Chondrocyte (in vitro differentiated cells): ENCODE data around the gene C1orf216. TPM values are rescaled to one million over a fixed set of nuclear protein-coding genes. Genes with fewer than 3 reads are reported as not detected.

ENCODE experiments used
- DNase-seq: peaks from one replicate; pipeline ENCODE4 v3.0.0; 2021; ENCODE audit warnings: mixed read lengths, low spot score
- H3K27ac Mint-ChIP-seq: one replicate; pipeline ENCODE4 v1.8.0; 2021; ENCODE audit warnings: mild to moderate bottlenecking, moderate library complexity, mixed read lengths; ENCODE audit not compliant: unreplicated experiment
- H3K27me3 Mint-ChIP-seq: 2 replicates; pipeline ENCODE4 v1.8.0; 2021; ENCODE audit warnings: low read depth, mixed read lengths
- H3K36me3 Mint-ChIP-seq: 2 replicates; pipeline ENCODE4 v1.8.0; 2021; ENCODE audit warnings: low read depth, mixed read lengths
- H3K4me1 Mint-ChIP-seq: 2 replicates; pipeline ENCODE4 v1.8.0; 2021; ENCODE audit warnings: low read depth, mild to moderate bottlenecking, mixed read lengths
- H3K4me3 Mint-ChIP-seq: one replicate; pipeline ENCODE4 v1.8.0; 2021; ENCODE audit warnings: mild to moderate bottlenecking, moderate library complexity, mixed read lengths; ENCODE audit not compliant: unreplicated experiment
- H3K9me3 Mint-ChIP-seq: 2 replicates; pipeline ENCODE4 v1.8.0; 2021; ENCODE audit warnings: low read depth, mixed read lengths
- total RNA-seq: library from RNA; stranded (reverse); gene quantifications from 3 replicates; pipeline ENCODE4 v1.2.1, GENCODE V29; 2021
- TF ChIP-seq, protein P1 (sequence below): fragments of 200-600 bp; sonication (generic); IDR thresholded peaks from 2 replicates; pipeline ENCODE4 v1.5.0; 2021; ENCODE audit warnings: antibody characterized with exemption, mild to moderate bottlenecking, moderate library complexity

The C1orf216 gene
- total RNA-seq, 1 donor from 2014 or later = 24.8 TPM

GRCh38 chr1:35674111-35674510 lies 44.6 kb downstream of the C1orf216 start:
- H3K27ac Mint-ChIP-seq = no peak overlapping the region
- DNase-seq = no peak
- no peaks in the 10 kb centered on the region for H3K4me1 Mint-ChIP-seq
- TF ChIP-seq, protein P1, sequence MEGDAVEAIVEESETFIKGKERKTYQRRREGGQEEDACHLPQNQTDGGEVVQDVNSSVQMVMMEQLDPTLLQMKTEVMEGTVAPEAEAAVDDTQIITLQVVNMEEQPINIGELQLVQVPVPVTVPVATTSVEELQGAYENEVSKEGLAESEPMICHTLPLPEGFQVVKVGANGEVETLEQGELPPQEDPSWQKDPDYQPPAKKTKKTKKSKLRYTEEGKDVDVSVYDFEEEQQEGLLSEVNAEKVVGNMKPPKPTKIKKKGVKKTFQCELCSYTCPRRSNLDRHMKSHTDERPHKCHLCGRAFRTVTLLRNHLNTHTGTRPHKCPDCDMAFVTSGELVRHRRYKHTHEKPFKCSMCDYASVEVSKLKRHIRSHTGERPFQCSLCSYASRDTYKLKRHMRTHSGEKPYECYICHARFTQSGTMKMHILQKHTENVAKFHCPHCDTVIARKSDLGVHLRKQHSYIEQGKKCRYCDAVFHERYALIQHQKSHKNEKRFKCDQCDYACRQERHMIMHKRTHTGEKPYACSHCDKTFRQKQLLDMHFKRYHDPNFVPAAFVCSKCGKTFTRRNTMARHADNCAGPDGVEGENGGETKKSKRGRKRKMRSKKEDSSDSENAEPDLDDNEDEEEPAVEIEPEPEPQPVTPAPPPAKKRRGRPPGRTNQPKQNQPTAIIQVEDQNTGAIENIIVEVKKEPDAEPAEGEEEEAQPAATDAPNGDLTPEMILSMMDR = no peak
- no peaks in the 10 kb centered on the region for H3K36me3 Mint-ChIP-seq
- no peak overlapping the region for H3K4me3 Mint-ChIP-seq
- H3K9me3 Mint-ChIP-seq = no peaks in the 10 kb centered on the region
- H3K27me3 Mint-ChIP-seq = peaks cover 27% of the 10 kb centered on the region

GRCh38 chr1:35672116-35672515 lies 46.6 kb downstream of the C1orf216 start:
- TF ChIP-seq, protein P1 = no peak
- no peak for DNase-seq
- no peaks in the 10 kb centered on the region for H3K4me1 Mint-ChIP-seq
- H3K27ac Mint-ChIP-seq = no peak overlapping the region
- no peaks in the 10 kb centered on the region for H3K36me3 Mint-ChIP-seq
- H3K4me3 Mint-ChIP-seq = no peak overlapping the region
- no peaks in the 10 kb centered on the region for H3K9me3 Mint-ChIP-seq
- peaks cover 31% of the 10 kb centered on the region for H3K27me3 Mint-ChIP-seq

DNA sequence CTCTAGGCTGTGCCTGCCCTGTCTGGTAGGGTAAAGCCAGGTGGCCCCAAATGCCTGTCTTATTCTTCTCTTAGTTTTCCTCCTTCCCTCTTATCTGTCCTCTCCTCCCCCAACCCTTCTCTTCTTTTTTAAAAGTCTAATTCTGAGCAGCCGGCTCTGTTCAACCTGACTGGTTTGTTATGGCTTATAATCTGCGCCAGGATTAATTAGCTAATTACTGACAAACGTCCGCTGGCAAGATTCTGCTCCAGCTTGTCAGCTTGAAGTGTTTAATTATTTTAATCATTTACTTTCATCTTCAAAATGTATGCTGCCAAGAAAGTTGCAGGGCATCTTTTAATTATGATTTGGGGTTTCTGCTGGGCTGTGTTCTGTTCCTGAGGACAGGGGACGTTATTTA lies 50.2 kb downstream of the C1orf216 start:
- no peaks in the 10 kb centered on the region for H3K4me1 Mint-ChIP-seq
- no peak overlapping the region for H3K27ac Mint-ChIP-seq
- no peaks in the 10 kb centered on the region for H3K36me3 Mint-ChIP-seq
- H3K27me3 Mint-ChIP-seq = peaks cover 37% of the 10 kb centered on the region
- no peaks in the 10 kb centered on the region for H3K9me3 Mint-ChIP-seq
- TF ChIP-seq, protein P1 = no peak
- no peak overlapping the region for H3K4me3 Mint-ChIP-seq
- DNase-seq = no peak

DNA sequence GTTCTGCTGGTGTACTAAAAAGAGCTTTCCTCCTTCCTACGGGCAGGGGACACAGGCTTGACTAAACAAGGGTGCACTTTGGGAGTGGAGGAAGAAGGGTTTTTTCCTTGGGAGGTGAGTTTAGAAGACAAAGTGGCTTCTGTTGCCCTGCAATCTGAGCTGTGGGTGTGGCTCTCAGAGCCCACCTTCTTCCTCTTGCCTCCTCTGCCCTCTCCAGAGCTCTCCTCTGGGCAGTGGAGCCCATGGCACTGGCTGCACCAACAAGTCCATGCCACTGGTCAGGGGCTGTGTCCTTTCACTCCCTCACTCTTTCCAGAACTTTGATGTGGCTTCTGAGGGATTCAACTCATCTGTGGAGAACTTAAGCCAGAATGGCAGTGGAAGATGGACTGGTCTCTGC lies 51.8 kb downstream of the C1orf216 start:
- Mint-ChIP-seq H3K27ac (no peak overlapping the region), H3K4me3 (no peak overlapping the region), H3K9me3 (no peaks in the 10 kb centered on the region), H3K36me3 (no peaks in the 10 kb centered on the region), H3K27me3 (peaks cover 37% of the 10 kb centered on the region), H3K4me1 (no peaks in the 10 kb centered on the region)
- no peak for DNase-seq
- TF ChIP-seq, protein P1 = no peak

- H3K4me1 Mint-ChIP-seq = no peaks in the 10 kb centered on the region
- no peaks in the 10 kb centered on the region for H3K36me3 Mint-ChIP-seq
- no peaks in the 10 kb centered on the region for H3K9me3 Mint-ChIP-seq
- H3K27ac Mint-ChIP-seq = no peak overlapping the region
- DNase-seq = no peak
- peaks cover 34% of the 10 kb centered on the region for H3K27me3 Mint-ChIP-seq
- no peak overlapping the region for H3K4me3 Mint-ChIP-seq
- TF ChIP-seq, protein P1 = no peak
These were observed 52.5 kb downstream of the C1orf216 start for GRCh38 chr1:35666216-35666615.

Other genes starting within 250 kb of the C1orf216 start
- gene KIAA0319L, start 161.5 kb downstream of the C1orf216 start, total RNA-seq = 26.9 to 40.8 TPM (median 28.7 TPM) in 3 replicates
- 35.3 to 46.5 TPM (median 36.4 TPM) in 3 replicates for gene NCDN, start 161.1 kb downstream of the C1orf216 start, total RNA-seq
- 0.92 to 1.4 TPM (median 0.97 TPM) in 3 replicates for gene TFAP2E, start 145.6 kb downstream of the C1orf216 start, total RNA-seq
- 53.1 to 70.9 TPM (median 58.9 TPM) in 3 replicates for gene PSMB2, start 77.4 kb downstream of the C1orf216 start, total RNA-seq
- 4.4 to 19.6 TPM (median 4.8 TPM) in 3 replicates for gene CLSPN, start 51.1 kb upstream of the C1orf216 start, total RNA-seq
- gene AGO4, start 89.1 kb upstream of the C1orf216 start, total RNA-seq = 6.6 to 12.5 TPM (median 11.8 TPM) in 3 replicates
- 23.5 to 35.8 TPM (median 24.6 TPM) in 3 replicates for gene AGO1, start 164.3 kb upstream of the C1orf216 start, total RNA-seq
- 26.0 to 34.5 TPM (median 26.1 TPM) in 3 replicates for gene AGO3, start 212.2 kb upstream of the C1orf216 start, total RNA-seq